ENCODE data around the gene PPFIA2.

GRCh38 chr12:81245907-81246570, 513.1 kb downstream of the PPFIA2 start:
- TF ChIP-seq, protein P1, sequence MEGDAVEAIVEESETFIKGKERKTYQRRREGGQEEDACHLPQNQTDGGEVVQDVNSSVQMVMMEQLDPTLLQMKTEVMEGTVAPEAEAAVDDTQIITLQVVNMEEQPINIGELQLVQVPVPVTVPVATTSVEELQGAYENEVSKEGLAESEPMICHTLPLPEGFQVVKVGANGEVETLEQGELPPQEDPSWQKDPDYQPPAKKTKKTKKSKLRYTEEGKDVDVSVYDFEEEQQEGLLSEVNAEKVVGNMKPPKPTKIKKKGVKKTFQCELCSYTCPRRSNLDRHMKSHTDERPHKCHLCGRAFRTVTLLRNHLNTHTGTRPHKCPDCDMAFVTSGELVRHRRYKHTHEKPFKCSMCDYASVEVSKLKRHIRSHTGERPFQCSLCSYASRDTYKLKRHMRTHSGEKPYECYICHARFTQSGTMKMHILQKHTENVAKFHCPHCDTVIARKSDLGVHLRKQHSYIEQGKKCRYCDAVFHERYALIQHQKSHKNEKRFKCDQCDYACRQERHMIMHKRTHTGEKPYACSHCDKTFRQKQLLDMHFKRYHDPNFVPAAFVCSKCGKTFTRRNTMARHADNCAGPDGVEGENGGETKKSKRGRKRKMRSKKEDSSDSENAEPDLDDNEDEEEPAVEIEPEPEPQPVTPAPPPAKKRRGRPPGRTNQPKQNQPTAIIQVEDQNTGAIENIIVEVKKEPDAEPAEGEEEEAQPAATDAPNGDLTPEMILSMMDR (conservative IDR thresholded peaks at IDR 0.05; ENCODE audit: low read depth, low read length), result no peak
- no peak for TF ChIP-seq EZH2 (IDR thresholded peaks at IDR 0.05; ENCODE audit: low read length, unreplicated experiment)
- no peak for TF ChIP-seq EZH2phosphoT487 (IDR thresholded peaks at IDR 0.05; ENCODE audit: borderline replicate concordance, low read length)

All from PC-3 (cell line).